H9 (cell line): ENCODE measurements around the gene EXOSC10. TPM values are rescaled to one million over a fixed set of nuclear protein-coding genes. Genes with fewer than 3 reads are reported as not detected.

Source experiments
- DNase-seq: peaks from one replicate; pipeline ENCODE4 v3.0.0-alpha.2; 2017
- H2AFZ ChIP-seq: one replicate; pipeline ENCODE4 v1.6.1; 2013; ENCODE audit warnings: mild to moderate bottlenecking, low read length, control low read depth, moderate library complexity
- H2AK5ac ChIP-seq: 2 replicates; pipeline ENCODE4 v1.6.1; 2013; ENCODE audit warnings: low read length, control low read depth, mixed read lengths; ENCODE audit not compliant: insufficient read length
- H2BK120ac ChIP-seq: one replicate; pipeline ENCODE4 v1.6.1; 2013; ENCODE audit warnings: low read depth, mild to moderate bottlenecking, low read length, control low read depth, inconsistent platforms; ENCODE audit not compliant: poor library complexity, severe bottlenecking
- H2BK12ac ChIP-seq: 2 replicates; pipeline ENCODE4 v1.6.1; 2013; ENCODE audit warnings: low read length, control low read depth, mixed read lengths, low read depth; ENCODE audit not compliant: insufficient read length
- H2BK15ac ChIP-seq: 2 replicates; pipeline ENCODE4 v1.6.1; 2013; ENCODE audit warnings: low read depth, low read length, control low read depth
- H2BK20ac ChIP-seq: one replicate; pipeline ENCODE4 v1.6.1; 2013; ENCODE audit warnings: low read depth, mild to moderate bottlenecking, low read length, control low read depth, inconsistent platforms; ENCODE audit not compliant: poor library complexity, severe bottlenecking
- H2BK5ac ChIP-seq: 2 replicates; pipeline ENCODE4 v1.6.1; 2013; ENCODE audit warnings: low read length, control low read depth, mixed read lengths; ENCODE audit not compliant: insufficient read length
- H3K14ac ChIP-seq: 2 replicates; pipeline ENCODE4 v1.6.1; 2013; ENCODE audit warnings: low read length, control low read depth; ENCODE audit not compliant: insufficient read depth
- H3K18ac ChIP-seq: 2 replicates; pipeline ENCODE4 v1.6.1; 2013; ENCODE audit warnings: low read depth, mild to moderate bottlenecking, mixed read lengths, low read length, control low read depth; ENCODE audit not compliant: insufficient read length
- H3K23ac ChIP-seq: 2 replicates; pipeline ENCODE4 v1.6.1; 2013; ENCODE audit warnings: low read length, control low read depth, mixed read lengths, low read depth; ENCODE audit not compliant: insufficient read length
- H3K23me2 ChIP-seq: 2 replicates; pipeline ENCODE4 v1.6.1; 2013; ENCODE audit warnings: low read depth, mild to moderate bottlenecking, mixed read lengths, low read length, control low read depth; ENCODE audit not compliant: insufficient read length, poor library complexity, severe bottlenecking
- H3K27ac ChIP-seq: 2 replicates; pipeline ENCODE4 v1.5.1; 2013; ENCODE audit warnings: low read length, control low read depth, mixed read lengths, low read depth; ENCODE audit not compliant: insufficient read length
- H3K27me3 ChIP-seq: 2 replicates; pipeline ENCODE4 v1.6.1; 2013; ENCODE audit warnings: low read length, control low read depth, inconsistent platforms; ENCODE audit not compliant: insufficient read depth
- H3K4ac ChIP-seq: 2 replicates; pipeline ENCODE4 v1.6.1; 2013; ENCODE audit warnings: low read depth, mild to moderate bottlenecking, control low read depth, inconsistent platforms, low read length, moderate library complexity
- H3K4me1 ChIP-seq: 2 replicates; pipeline ENCODE4 v1.6.1; 2013; ENCODE audit warnings: low read length, control low read depth, inconsistent platforms; ENCODE audit not compliant: insufficient read depth
- H3K4me2 ChIP-seq: 2 replicates; pipeline ENCODE4 v1.6.1; 2013; ENCODE audit warnings: low read length, control low read depth, mixed read lengths; ENCODE audit not compliant: insufficient read length, insufficient read depth
- H3K56ac ChIP-seq: 2 replicates; pipeline ENCODE4 v1.6.1; 2013; ENCODE audit warnings: low read depth, mild to moderate bottlenecking, mixed read lengths, low read length, control low read depth; ENCODE audit not compliant: insufficient read length
- H3K79me1 ChIP-seq: 2 replicates; pipeline ENCODE4 v1.6.1; 2013; ENCODE audit warnings: low read depth, mild to moderate bottlenecking, moderate library complexity, low read length, control low read depth, inconsistent platforms; ENCODE audit not compliant: insufficient read depth, poor library complexity, severe bottlenecking
- H3K79me2 ChIP-seq: 2 replicates; pipeline ENCODE4 v1.6.1; 2013; ENCODE audit warnings: low read length, control low read depth, inconsistent platforms; ENCODE audit not compliant: insufficient read depth
- H3K9ac ChIP-seq: 2 replicates; pipeline ENCODE4 v1.6.1; 2013; ENCODE audit warnings: low read length, control low read depth, mixed read lengths; ENCODE audit not compliant: insufficient read length; ENCODE audit errors: extremely low read depth
- H3K9me3 ChIP-seq: one replicate; pipeline ENCODE4 v1.6.1; 2013; ENCODE audit warnings: low read depth, low read length, inconsistent platforms; ENCODE audit not compliant: control insufficient read depth
- H3T11ph ChIP-seq: one replicate; pipeline ENCODE4 v1.6.1; 2013; ENCODE audit warnings: mild to moderate bottlenecking, low read length, control low read depth, inconsistent platforms
- H4K20me1 ChIP-seq: one replicate; pipeline ENCODE4 v1.6.1; 2013; ENCODE audit not compliant: control insufficient read depth, insufficient read length, insufficient read depth
- H4K5ac ChIP-seq: 2 replicates; pipeline ENCODE4 v1.6.1; 2013; ENCODE audit warnings: low read depth, mild to moderate bottlenecking, mixed read lengths, low read length, control low read depth; ENCODE audit not compliant: insufficient read length
- H4K8ac ChIP-seq: replicated peaks from 2 replicates; pipeline ENCODE4 v1.6.1; 2013; ENCODE audit warnings: low read length, control low read depth, mixed read lengths, low read depth; ENCODE audit not compliant: insufficient read length
- H4K91ac ChIP-seq: 2 replicates; pipeline ENCODE4 v1.6.1; 2013; ENCODE audit warnings: low read depth, mild to moderate bottlenecking, moderate library complexity, mixed read lengths, low read length, control low read depth; ENCODE audit not compliant: insufficient read length
- H3K27ac Mint-ChIP-seq, 3 experiments: 2 replicates in 2 of 3; 3 replicates in 1 of 3; pipeline ENCODE4 v1.8.0; 2020 to 2021; ENCODE audit warnings: mixed read lengths in 3 of 3, mild to moderate bottlenecking in 1 of 3, moderate library complexity in 1 of 3
- H3K27me3 Mint-ChIP-seq: 2 replicates; pipeline ENCODE4 v1.8.0; 2021; ENCODE audit warnings: low read depth, mild to moderate bottlenecking, moderate library complexity, mixed read lengths
- H3K36me3 Mint-ChIP-seq, 3 experiments: 2 replicates in 2 of 3; 3 replicates in 1 of 3; pipeline ENCODE4 v1.8.0; 2020 to 2021; ENCODE audit warnings: low read depth in 3 of 3, mixed read lengths in 3 of 3; ENCODE audit not compliant: insufficient read depth in 1 of 3
- H3K4me1 Mint-ChIP-seq, 2 experiments: 2 replicates each; pipeline ENCODE4 v1.8.0; 2020; ENCODE audit warnings: mixed read lengths in 2 of 2
- H3K4me3 Mint-ChIP-seq, 2 experiments: 2 replicates in 1 of 2; 3 replicates in 1 of 2; pipeline ENCODE4 v1.8.0; 2020 to 2021; ENCODE audit warnings: mild to moderate bottlenecking in 2 of 2, mixed read lengths in 2 of 2, moderate library complexity in 1 of 2
- H3K9me3 Mint-ChIP-seq, 2 experiments: 2 replicates in 1 of 2; 3 replicates in 1 of 2; pipeline ENCODE4 v1.8.0; 2020; ENCODE audit warnings: mild to moderate bottlenecking in 2 of 2, mixed read lengths in 2 of 2, moderate library complexity in 1 of 2
- CTCF ChIP-seq: fragments of 200-600 bp; sonication (generic); conservative IDR thresholded peaks from 3 replicates; pipeline ENCODE4 v1.8.0; 2021; ENCODE audit warnings: antibody characterized with exemption, mild to moderate bottlenecking
- WGBS: extraction: QIAGEN DNeasy Blood & Tissue Kit; methylation state at CpG from one replicate; pipeline ENCODE4 v1.1.7; 2013; ENCODE audit warnings: missing lambda C conversion rate, low lambda C conversion rate, mixed read lengths; ENCODE audit not compliant: insufficient read length; ENCODE audit errors: extremely low coverage; 5-methylcytosine and 5-hydroxymethylcytosine counted together
- total RNA-seq: library from RNA; stranded (reverse); gene quantifications from 2 replicates; pipeline ENCODE4 v1.2.1, GENCODE V29; 2021

EXOSC10 gene
- total RNA-seq, 1 experiment from 2014 or later: 83.4 TPM

- no peaks in the 10 kb centered on the region for H3K23me2 ChIP-seq
- no peak overlapping the region for H2AFZ ChIP-seq
- H3K18ac ChIP-seq: no peak overlapping the region
- H3K36me3 Mint-ChIP-seq: peaks cover 21 to 64% (median 49%) of the 10 kb centered on the region in 3 experiments; a peak in 6 of 7 replicates
- H3K4me1 ChIP-seq: no peaks in the 10 kb centered on the region; the same call in 1 of the 2 replicates
- no peak overlapping the region for H2BK5ac ChIP-seq
- no peak for DNase-seq
- H3T11ph ChIP-seq: no peak overlapping the region
- H2BK20ac ChIP-seq: no peak overlapping the region
- no peak overlapping the region for H3K4ac ChIP-seq
- no peaks in the 10 kb centered on the region for H3K9me3 Mint-ChIP-seq
- no CpG with 5 or more reads among the region's 6 CpGs for WGBS
- H3K56ac ChIP-seq: no peak overlapping the region
- no peaks in the 10 kb centered on the region for H3K79me1 ChIP-seq
- H3K9ac ChIP-seq: no peak overlapping the region
- peaks cover 9 to 29% of the 10 kb centered on the region in 2 experiments for H3K4me1 Mint-ChIP-seq
- no peak overlapping the region for H2BK15ac ChIP-seq
- no peak overlapping the region for H2AK5ac ChIP-seq
- no peak overlapping the region; a peak in 1 of 7 replicates for H3K27ac Mint-ChIP-seq
- no peak overlapping the region for H3K4me2 ChIP-seq
- no peak overlapping the region for H3K23ac ChIP-seq
- no peak overlapping the region for H4K8ac ChIP-seq
- H4K91ac ChIP-seq: no peak overlapping the region
- H3K27me3 Mint-ChIP-seq: no peaks in the 10 kb centered on the region
- H3K79me2 ChIP-seq: no peaks in the 10 kb centered on the region
- no peaks in the 10 kb centered on the region for H3K27me3 ChIP-seq
- TF ChIP-seq CTCF: no peak
- H4K5ac ChIP-seq: no peak overlapping the region
- H3K14ac ChIP-seq: no peak overlapping the region
- H2BK12ac ChIP-seq: no peak overlapping the region
- H3K27ac ChIP-seq: no peak overlapping the region
- H3K9me3 ChIP-seq: no peaks in the 10 kb centered on the region
- no peak overlapping the region for H3K4me3 Mint-ChIP-seq
- H4K20me1 ChIP-seq: no peaks in the 10 kb centered on the region
- H2BK120ac ChIP-seq: no peak overlapping the region
Measured at GRCh38 chr1:11027316-11027715, 72.4 kb downstream of the EXOSC10 start.
